HG03442 (cell line): ENCODE data around the gene CDC42EP1.
"Not testable (repeated sequence)": the region's sequence is repeated elsewhere in the genome, so short reads cannot be mapped to it uniquely, and the experiment has no call there.

ENCODE experiments used
- ATAC-seq: cut with Tn5 transposase; IDR thresholded peaks from one replicate; pipeline ENCODE4 v1.9.1; 2021; ENCODE audit warnings: mild to moderate bottlenecking, moderate library complexity; ENCODE audit not compliant: unreplicated experiment

The CDC42EP1 gene, protein sequence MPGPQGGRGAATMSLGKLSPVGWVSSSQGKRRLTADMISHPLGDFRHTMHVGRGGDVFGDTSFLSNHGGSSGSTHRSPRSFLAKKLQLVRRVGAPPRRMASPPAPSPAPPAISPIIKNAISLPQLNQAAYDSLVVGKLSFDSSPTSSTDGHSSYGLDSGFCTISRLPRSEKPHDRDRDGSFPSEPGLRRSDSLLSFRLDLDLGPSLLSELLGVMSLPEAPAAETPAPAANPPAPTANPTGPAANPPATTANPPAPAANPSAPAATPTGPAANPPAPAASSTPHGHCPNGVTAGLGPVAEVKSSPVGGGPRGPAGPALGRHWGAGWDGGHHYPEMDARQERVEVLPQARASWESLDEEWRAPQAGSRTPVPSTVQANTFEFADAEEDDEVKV

DNA sequence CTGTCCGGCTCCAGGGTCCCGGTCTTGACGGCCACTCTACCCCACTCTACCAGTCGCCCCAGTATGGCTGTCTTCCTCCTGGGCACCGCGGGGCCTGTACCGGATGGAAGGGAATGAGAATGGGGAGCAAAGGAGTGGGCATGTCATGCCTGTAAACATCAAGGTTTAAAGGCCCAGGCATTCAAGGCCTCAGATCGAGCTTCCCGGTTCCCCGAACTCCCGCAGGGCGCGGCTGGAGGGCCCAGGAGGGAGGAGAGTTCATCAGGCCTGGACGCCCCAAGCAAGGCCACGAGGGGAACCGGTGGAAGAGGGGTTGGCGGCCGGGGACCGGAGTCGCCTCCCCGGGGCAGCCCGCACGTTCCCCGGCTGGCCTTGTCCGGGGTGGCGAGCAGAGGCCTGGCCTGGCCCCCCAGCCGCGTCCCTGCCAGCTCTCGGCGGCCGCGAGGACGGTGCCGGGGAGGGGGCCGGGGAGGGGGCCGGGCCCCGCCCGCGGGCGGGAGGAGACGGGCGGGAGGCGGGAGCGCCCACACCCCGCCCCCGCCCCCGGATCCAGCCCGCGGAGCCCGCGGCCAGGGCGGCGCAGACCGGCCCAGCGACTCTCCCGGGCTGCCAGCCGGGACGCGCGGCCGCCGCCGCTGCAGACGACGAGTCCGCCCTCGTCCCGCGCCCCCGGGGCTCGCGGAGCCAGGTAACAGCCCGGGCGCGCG is at the start of gene CDC42EP1:
TSS of gene CDC42EP1 (plus strand) at position 580 of the 707 bp plus-strand sequence. CDS start 5,870 bp downstream, outside the sequence.
- no peak for ATAC-seq

DNA sequence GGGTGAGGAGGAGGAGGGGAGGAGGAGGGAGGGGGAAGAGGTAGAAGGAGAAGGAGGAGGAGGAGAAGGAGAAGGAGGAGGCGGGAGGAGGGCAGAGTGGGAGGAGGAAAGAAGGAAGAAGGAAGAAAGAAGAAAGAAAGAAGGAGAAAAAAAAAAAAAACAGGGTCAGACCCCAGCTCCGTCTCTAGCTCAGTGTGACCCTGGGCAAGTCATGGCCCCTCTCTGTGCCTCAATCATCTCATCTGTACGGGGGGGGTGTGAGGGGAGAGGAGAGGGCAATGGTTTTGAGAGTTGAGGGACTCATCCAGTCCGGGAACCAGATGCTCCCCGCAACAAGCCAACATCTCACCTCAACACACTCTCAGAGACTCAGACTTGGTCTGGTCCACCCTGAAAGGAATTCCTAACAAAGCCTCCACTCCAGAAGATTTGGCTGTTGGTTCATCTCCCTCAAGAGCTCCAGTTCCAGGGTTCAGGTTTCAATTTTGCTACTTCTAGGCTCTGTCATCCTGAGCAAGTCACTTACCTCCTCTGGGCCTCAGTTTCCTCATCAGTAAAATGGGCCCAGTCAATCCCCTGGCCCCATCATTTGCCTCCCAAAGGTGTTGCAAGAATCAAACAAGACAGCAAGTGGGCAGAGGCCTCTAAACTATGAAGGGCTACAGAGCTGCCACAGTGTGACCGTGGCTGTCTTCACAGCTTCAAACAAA is 48.7 kb upstream of the CDC42EP1 start:
- no peak for ATAC-seq

DNA sequence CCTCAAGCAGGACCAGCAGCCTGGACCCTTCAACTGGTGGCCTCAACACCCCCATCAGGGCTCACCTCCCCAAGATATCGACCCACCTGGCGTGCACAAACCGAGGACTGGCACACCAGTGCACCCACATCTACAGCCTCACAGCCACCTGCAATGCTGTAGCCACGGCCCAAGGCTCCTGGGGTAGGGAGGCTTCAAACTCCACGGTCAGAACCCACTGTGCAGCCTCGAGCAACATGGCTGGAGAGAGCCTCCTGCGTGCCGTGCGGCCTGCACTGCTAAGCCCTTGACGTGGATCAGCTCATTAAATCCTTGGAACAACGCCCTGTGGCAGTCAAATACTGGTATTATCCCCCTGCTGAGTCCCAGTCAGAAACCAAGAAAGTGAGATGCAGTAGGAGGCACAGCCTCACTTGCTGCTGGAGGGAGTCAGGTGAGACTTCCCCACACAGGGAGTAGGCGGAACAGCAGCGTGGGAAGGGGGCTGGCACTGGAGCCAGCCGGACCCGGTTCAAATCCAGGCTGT is 45.7 kb upstream of the CDC42EP1 start:
- no peak for ATAC-seq

DNA sequence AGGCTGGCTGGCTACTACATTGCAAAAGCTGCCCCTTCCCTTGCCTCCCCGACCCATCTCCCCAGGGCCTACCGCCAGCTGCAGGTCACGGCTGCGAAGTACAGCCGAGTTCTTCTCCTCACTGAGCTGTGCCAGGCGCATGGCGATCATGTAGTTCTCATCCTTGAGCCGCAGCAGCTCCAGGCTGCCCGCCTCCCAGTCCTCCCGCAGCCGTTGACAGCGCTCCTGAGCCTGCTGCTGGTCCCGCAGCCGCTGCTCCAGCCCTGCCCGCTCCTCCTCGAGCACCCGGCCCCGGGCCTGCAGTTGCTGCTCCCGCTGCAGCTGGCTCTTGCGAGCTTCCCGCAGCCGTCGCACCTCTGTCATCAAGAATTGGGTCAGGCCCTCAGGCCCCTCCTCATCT is 44.4 kb upstream of the CDC42EP1 start:
- no peak for ATAC-seq

DNA sequence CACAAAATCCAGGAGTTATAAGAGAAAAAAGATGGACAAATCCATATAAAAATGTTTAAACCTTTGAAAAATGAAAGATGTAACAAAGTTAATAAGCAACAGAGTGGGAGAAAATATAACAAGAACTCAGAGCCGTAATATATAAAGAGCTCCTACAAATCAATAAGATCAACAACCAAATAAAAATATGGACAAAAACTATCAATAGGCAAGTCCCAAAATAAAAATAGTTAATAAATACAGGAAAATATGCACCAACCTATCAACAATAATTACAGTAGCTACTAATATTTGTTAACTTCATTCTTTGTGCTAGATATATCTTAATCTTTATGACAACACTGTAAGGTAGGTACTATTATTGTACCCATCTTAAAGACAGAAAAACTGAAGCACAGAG is 43.8 kb upstream of the CDC42EP1 start:
- no peak for ATAC-seq

DNA sequence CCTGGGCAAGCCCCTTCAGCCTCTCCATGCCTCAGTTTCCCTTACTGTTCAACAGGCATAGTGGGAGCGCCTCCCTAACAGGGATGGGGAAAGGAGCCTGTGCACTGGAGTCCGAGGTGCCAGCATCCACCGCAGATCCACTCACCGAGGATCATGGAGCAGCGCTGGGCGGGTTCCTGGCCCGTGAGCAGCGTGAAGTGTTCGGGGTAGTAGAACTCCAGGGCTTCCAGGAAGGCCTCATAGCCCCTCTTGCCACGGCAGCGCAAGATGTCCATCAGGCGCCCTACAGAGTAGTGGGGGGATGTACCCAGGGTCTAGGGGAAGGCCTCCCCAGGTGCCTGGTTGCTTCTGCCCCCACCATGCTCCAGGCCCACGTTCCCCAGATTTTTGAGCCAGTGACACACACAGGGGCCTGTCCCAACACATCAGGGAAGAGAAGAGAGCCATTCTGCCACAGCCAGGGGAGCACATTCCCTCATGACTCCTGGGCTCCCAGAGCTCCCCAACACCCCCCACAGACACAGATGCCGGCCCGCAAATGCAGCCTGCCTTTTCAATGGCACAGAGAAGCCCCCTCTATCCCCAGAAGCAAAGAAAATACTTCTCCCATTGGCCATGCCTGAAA is 42.3 kb upstream of the CDC42EP1 start:
- no peak for ATAC-seq

DNA sequence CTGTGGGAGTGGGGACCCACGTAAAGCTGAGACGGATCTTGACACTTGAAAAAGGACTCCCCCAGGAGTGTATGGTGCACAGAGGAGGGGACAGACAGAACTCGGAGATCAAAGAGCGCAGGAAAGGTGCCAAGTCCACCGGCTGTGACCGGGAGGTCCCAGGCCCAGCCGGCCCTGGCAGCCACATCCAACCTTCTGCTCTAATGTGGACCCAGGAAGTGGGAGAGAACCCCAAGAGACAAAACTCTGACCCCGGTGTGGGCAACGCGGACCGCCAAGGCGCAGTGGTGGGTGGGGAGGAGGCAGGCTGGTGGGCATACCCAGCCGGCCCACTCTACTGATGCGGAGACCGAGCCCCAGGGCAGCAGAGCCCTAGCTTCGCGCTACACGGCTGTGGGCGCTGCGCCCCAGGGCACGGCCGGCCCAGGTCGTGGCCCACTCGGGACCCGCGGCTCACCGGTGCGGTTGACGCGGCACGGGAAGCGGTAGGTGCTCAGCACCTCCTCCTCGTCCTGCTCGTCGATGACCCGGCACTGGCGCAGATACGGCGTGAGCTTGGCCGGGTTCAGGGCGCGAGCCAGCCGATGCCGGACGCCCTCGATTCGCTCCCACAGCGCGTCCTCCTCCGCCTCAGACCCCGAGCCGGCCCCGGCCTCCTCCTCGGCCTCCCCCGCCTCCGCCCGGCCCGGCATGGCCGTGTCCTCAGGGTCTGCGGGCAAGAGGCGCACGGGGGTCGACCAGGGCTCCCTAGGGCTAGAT is 41.6 kb upstream of the CDC42EP1 start:
- ATAC-seq: no peak

DNA sequence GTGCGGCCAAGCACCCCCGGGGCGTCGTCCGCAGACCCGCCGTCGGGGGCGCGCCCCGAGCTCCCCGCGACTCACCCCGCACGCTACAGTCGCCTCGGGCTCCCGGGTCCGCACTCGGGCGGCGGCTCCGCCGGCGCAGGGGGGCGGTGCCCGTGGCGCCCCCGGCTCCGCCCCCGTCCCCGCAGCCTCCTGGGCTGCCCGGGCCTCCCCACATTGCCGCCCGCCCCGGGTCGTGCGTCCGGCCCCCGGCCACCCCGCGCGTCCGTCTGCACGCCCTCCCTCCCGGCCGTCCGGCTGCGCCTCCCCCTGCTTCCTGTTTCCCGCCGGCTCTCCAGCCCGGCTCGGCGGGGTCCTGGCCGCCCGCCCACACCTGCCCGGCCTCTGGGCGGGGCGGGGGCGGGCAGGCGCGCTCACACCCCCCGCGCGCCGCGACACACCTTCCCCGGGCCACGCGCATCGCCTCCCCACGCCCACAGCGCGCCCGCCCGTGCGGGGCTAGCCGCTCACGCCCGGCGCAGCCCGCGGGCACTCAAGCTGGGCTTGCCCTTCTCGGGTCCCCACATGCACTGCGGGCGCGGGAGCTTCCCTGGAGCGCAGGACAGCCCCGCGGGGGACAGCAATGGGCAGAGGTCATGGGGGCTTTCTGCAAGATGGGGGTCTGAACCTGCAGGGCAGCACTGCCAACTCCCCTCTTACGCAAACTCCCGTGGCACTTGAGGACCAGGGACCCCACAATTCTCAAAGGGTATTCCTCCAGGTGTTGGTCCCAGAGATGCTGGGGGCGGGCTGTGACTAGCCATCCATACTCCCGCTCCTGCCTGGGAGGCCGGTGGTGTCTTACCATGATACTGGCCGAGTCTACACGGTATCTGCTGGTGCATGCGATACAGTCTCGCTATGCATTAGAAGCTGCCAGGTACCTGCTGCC is 40.7 kb upstream of the CDC42EP1 start, which contains the start of gene CARD10:
TSS of gene CARD10 (minus strand) at position 148 of the 928 bp plus-strand sequence. CDS start 215 bp downstream, outside the sequence.
- ATAC-seq: no peak

DNA sequence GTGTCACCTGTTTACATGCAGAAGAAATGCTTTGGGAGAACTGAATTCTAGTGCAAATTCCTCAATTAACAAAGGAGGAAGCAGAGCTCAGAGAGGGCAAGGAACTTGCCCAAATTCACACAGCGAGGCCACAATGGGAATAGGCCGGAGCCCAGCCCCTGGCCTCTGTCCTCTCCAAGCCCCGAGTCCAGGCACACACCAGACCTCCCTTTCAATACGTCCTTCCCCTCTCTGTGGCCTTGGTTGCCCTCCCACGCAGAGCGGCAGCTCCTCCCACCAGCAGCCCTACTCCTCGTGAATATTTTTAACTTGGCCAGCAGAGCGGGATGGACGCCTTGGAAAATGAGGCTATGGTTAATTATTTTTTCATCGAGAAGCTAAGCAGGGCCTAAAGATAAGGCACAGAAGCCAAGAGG is 39.5 kb upstream of the CDC42EP1 start:
- ATAC-seq: no peak

DNA sequence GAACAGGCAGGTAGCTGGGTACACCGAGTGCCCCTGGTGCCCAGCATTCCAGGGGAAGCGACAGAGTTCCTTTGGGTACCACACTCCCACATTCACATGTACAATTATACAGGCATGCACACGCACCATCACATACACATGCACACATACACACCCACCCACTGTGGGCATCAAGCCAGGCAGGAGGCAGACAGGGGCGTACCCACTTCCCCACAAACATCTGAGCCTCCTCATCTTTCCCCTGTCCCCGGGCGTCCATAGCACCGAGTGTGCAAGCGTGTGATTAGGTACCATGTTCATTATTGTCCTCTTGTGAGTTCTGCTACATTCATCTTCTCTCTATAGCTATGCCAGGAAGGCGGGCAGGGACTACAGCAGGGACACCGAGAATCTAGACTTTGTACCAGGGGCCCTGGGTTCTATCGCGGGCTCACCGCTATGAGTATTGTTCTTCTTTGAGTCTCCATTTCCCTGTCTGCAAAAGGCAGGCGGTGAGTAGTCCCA is 39.0 kb upstream of the CDC42EP1 start:
- no peak for ATAC-seq

DNA sequence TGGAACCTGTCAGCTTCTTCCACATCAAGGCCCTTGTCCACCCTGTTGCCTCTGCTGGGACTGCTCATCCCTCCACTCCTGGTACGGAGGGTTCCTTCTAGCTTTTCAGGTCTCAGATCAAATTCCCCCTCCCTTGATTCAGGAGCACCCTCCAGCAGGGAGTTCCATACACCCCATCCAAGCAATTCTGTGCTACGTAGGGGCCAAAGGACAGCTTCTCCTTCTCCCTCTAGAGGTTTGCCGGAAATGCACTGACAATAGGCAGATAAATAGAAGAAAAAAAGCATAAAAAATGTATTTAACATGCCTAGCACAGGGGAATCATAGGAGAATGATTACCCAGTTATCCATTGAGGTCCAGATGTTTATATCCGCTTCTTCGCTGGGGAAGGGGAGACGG is 37.8 kb upstream of the CDC42EP1 start:
- no peak for ATAC-seq

DNA sequence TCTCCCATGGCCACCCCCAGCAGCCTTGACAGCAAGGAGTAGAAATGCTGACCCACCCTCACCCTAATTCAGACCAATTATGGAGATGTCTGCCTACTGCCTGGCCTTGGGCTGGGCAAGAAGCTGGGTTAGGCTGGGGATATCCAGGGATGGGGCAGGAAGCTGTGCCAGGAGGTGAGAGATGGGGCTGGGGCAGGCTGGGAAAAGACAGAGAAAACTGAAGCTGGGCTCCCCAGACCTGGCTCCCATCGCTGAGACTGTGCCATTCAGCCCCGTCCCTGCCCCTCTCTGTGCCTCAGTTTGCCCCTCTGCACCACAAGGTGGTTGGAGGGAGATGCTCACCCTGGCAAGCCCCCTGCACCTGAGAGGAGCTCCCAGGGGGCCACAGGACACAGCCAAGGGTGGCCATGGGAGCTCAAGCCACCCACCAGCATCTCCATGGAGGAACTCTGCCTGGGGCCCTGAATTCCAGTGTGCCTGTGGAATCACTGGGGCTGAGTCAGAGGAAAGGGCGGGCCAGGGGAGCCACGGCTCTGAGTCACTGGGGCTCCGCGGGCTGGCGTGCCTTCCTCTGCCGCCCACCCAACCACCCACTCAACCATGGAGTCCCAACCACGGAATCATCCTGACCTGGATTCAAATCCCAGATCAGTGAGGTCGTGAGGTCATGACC is 35.1 kb upstream of the CDC42EP1 start:
- no peak for ATAC-seq

DNA sequence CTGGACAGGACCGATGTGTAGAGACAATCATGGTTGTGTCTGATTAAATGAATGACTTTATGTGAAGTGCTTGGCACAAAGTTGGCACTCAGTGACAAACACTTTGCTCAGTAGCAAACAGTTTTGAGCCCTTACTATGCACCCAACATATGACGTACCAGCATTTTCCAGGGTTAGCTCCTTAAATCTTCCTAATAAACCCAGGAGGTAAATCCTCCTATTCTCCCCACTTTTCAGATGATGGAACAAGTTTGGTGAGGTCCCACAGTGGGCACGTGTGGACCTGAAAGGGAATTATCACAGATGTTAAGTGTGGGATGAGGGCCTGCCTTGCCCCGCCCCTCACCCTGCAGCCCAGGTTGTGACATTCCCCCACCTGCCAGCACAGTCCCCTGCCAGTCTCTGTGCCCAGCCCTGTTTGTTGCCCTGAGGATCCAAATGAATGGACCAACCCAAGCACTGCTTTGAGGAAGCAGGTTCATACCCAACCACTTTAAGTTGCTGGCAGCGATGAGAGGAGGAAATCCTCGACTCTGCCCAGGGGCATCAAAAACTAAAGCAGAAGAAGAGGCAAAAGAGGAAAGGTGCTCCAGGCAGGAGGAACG is 34.4 kb upstream of the CDC42EP1 start:
- ATAC-seq: no peak

DNA sequence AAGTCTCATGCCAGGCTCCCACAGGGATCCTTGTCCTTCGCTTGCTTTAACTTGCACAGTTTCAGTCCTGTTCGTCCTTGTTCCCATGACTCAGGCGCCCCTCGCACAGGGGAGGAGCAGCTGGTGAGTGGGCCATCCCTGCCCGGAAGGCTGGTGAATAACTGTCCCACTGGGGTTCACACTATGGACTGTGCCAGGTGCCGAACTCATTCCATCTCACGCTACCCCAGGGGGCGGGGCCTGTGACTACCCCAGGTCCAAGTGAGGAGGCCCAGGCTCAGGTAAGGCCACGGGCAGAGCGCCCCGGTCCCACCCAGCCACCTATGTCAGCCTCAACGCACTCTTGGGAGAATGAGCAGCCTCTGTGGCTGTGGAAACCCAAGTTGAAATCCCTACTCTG is 33.9 kb upstream of the CDC42EP1 start:
- ATAC-seq: no peak

DNA sequence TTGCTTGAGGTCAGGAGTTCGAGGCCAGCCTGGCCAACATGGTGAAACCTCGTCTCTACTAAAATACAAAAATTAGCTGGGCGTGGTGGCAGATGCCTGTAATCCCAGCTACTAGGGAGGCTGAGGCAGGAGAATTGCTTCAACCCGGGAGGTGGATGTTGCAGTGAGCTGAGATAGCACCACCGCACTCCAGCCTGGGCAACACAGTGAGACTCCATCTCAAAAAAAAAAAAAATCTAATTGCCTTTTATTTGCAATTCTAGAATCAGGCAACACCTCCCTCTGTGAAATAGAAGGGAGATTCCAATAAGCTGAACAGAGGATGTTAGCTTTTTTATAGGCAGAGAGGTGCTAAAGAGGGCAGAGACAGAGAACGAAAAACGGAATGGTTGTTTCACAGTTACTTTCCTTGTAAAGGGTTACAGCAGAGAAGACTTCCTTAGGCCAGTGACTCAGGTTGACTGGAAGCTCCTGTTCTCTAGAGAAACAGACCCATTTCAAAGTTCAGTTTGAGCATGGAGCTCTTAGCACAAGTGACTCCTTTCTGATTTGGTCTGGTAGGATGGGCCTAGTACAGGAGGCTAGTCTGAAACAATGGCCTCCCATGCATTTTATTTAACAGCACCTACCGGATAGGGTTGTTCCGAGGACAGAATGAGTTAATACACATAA is 33.1 kb upstream of the CDC42EP1 start:
- ATAC-seq: not testable (repeated sequence)

DNA sequence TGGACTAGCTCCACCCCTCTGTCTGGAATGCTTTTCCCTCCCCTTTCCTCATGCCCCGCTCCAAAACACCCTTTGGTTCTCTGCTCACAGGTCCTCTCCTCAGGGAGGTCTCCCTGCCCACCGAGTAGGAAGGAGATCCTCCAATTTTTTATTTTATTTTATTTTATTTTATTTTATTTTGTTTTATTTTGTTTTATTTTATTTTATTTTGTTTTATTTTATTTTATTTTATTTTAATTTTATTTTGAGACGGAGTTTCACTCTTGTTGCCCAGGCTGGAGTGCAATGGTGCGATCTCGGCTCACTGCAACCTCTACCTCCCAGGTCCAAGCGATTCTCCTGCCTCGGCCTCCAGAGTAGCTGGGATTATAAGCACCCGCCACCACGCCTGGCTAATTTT is 32.3 kb upstream of the CDC42EP1 start:
- not testable (repeated sequence) for ATAC-seq

DNA sequence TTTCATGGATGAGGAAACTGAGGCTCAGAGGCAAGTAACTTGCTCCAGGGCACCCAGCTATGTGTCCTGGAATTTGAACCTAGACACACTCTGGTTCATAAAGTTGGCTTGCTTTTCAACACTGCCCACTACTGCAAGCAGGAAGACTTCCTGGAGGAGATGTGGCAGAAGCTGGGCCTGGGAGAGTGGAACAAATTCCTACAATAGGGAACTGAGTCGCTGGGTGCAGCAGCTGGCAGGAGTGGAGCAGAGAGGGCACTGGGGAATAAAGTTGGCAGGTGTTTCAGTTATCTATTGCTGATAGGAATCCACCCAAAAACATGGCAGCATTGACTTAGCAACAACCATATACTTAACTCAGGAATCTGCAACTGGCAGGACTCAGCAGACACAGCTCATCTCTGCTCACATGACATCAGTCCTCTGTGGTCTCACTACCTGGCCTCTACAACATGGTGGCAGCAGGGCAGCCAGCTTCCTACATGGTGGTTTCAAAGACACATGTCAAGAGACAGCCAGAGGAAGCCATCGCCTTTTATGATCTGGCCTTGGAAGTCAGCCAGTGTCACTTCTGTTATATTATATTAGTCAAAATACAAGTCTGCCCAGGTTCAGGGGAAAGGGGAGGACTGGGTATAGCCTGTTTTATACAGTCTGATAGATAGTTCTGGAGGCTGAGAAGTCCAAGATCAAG is 30.5 kb upstream of the CDC42EP1 start:
- no peak for ATAC-seq
